Measurements from ENCODE around the gene CACNA1C.

- no peak for TF ChIP-seq CTCF (IDR thresholded peaks at IDR 0.05)
- no peak for TF ChIP-seq POLR2A (IDR thresholded peaks at IDR 0.05)
These were observed 311.9 kb downstream of the CACNA1C start for GRCh38 chr12:2364631-2365051.
